Epidermal melanocyte (primary cell): ENCODE measurements around the gene ITPRID1.
"Not testable (repeated sequence)": the region's sequence is repeated elsewhere in the genome, so short reads cannot be mapped to it uniquely, and the experiment has no call there.

Experiments
- DNase-seq: peaks from one replicate; pipeline ENCODE4 v3.0.0; 2011; ENCODE audit warnings: low spot score; ENCODE audit not compliant: insufficient read length

The ITPRID1 gene

DNA sequence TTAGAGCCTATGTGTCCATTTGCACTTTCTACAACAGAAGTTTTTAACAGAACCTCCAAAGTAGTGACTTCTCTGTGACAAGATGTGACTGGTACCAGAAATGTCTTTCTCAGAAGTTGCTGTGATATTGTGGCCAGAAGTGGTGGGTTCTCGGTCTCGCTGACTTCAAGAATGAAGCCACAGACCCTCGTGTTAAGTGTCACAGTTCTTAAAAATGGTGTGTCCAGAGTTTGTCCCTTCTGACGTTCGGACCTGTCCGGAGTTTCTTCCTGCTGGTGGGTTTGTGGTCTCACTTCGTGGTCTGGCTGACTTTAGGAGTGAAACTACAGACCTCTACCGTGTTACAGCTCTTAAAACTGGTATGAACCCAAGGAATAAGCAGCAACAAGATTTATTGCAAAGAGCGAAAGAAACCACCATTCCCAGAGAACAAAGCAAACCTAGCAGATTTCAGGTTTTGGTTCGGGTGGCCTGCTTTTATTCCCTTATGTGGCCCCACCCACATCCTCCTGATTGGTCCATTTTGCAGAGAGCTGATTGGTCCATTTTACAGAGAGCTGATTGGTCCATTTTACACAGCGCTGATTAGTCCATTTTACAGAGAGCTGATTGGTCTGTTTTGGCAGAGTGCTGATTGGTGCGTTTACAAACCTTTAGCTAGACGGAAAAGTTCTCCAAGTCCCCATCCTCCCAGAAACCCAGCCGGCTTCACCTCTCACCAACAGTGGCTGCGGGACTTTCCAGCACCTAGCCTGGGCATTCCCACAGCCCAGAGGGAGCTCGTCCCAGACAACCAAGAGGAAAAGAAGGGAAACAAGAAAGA, 3.0 kb downstream of the ITPRID1 start:
- DNase-seq: no peak

DNA sequence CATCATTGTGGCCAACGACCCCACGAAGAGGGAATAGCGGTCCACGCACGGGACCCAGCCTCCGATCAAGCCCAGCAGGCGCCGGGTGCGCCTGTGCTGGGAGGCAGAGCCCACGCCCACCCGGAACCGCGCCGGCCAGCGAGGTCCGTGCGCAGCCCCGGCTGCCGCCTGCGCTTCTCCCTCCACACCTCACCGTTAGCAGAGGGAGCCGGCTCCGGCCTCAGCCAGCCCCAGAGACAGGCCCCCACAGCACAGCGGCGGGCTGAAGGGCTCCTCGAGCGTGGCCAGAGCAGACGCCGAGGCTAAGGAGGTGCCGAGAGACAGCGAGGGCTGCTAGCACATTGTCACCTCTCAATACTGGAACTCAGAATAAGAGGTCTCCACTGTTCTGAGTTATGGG, 3.6 kb downstream of the ITPRID1 start:
- DNase-seq: no peak

DNA sequence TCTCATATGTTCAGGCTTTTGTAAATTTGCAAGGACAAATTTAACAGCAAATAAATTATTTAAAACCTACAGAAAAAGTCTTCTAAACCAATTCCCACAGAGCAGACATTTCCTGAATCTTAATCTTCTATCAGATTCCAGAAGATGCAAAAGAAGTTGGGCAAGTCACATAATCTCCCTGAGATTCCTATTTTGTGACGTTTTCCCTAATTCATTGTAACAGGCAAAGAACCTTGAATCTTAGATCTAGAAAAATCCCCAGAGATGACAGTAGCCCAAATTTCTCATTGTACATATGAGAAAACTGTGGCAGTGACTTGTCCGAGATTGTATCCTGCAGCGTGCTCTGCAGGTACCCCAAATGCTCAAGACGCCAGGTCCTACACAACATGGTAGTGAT, 4.9 kb downstream of the ITPRID1 start:
- DNase-seq: no peak

DNA sequence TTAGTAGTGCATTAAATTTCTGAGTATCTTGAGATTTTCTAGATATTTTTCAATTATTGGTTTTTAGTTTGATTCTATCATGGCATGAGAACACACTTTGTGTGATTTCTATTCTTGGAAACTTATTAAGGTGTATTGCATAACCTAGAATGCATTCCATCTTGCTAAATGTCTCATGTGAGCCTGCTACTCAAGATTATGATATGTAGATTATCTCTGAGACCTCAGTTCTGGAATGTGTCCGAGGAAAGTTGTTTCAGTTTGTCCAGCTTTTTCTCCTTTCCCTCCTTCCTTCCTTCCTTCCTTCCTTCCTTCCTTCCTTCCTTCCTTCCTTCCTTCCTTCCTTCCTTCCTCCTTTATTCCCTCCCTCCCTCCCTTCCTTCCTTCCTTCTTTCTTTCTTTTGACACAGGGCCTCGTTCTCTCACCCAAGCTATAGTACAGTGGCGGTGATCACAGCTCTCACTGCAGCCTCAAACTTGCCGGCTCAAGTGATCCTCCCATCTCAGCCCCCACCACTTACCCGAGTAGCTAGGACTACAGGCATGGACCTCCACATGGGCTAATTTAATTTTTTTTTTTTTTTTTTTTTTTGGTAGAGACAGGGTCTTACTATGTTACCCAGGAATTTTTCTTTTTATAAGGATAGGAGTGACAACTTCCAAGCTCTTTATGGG, 7.6 kb downstream of the ITPRID1 start:
- no peak for DNase-seq

DNA sequence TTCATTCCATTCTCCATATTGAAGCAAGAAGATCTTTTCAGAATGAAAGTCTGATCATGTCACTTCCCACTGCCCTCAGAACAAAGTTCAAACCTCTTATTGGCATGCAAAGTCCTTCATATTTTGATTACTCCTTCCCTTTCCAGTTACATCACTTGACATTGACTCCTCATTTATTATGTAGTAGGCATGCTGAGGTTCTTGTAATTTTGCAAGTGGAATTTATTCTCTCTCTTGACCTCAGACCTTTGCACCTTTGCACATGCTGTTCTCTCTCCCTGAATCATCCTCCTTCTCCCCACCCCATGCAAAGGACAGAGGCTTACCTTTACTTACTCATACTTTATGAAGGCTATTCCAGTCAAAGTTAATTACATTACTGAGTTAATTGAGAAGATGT, 13.0 kb downstream of the ITPRID1 start:
- no peak for DNase-seq

- no peak for DNase-seq
Observed at GRCh38 chr7:31529103-31529502, 15.2 kb downstream of the ITPRID1 start.

DNA sequence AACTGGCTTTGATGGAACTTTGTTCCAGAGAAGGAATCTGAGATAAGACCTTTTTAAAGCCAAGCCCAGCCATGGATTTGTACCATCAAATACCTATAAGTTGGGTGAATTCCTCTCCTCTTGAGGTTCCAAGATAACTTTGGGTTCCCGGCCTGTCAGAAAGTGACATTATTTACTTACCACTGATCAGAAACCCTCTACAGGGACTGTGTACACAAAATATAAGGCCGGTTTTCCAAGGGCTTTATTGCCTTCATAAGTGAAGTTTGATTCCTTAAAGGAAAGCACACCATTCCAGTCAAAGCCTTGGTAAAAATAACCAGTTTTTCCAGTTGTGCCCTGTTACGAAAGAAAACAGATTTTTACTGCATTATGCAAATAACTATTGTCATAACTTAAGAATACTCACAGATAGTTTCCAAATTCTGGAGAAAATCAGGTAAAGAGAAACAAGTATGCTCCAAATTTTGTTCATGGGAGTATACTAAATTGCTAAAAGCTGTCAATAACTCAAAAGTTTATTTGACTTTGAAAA, 26.8 kb downstream of the ITPRID1 start:
- DNase-seq: not testable (repeated sequence)

GRCh38 chr7:31545549-31545948, 31.7 kb downstream of the ITPRID1 start:
- DNase-seq: no peak

DNA sequence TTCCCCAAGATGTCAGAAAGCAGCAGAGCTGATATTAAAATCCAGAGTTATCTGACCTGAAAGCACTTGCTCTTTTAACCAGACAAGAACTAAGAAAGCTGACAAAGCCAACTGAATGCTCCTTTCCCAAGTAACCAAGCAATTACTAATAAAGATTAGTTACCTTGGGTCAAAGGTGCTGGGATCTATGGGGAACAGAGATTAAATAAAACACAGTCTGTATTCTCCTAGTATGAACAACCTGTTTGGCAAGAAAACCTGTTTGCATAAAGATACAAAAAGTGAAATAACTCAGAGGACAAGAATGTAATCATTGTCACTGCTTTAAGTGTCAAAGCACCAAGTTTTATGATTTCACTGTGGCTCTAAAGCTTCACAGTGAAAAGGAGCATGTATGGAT, 35.7 kb downstream of the ITPRID1 start:
- DNase-seq: no peak

GRCh38 chr7:31550432-31550831, 36.5 kb downstream of the ITPRID1 start:
- DNase-seq: no peak

GRCh38 chr7:31553661-31554081, 39.8 kb downstream of the ITPRID1 start:
- DNase-seq: no peak

GRCh38 chr7:31562002-31562401, 48.1 kb downstream of the ITPRID1 start:
- DNase-seq: no peak

GRCh38 chr7:31563522-31563921, 49.6 kb downstream of the ITPRID1 start:
- no peak for DNase-seq

DNA sequence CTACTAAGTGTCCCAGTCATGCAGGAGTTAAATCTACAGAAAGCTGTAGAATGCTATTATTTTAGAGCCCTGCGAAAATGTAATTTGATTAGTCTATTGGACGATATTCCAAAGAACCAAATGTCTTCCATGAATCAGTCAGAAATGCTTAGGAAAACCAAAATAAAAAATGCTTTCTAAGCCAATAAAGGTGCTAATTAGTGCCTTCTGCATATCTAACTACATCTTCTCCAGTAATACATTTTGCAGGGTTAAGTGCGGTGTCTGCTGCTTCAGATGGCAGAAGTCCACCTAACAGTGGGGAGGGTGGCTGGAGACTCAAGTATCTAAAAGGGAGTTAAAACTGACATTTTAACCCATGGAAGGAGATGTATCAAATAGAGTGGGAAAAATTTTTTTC, 50.1 kb downstream of the ITPRID1 start:
- DNase-seq: no peak

DNA sequence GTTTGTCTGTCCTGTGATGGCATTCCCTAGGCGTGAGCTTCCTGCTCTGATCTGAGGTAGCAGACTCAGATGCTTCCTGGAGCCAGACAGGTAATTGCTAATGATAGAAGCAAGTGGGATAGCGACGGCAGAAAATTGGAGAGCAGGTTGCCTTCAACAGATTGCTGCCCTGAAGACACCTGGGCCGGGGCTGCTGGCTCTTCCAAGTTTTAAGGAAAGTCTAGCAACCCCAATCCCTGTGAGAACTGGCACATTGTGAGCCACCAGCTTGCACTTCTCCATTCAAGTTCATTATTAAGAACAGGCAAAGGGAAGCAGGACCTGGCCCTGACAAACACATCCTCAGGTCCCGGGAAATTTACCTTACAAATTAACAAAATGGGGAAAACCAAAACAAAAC, 50.8 kb downstream of the ITPRID1 start:
- DNase-seq: no peak

DNA sequence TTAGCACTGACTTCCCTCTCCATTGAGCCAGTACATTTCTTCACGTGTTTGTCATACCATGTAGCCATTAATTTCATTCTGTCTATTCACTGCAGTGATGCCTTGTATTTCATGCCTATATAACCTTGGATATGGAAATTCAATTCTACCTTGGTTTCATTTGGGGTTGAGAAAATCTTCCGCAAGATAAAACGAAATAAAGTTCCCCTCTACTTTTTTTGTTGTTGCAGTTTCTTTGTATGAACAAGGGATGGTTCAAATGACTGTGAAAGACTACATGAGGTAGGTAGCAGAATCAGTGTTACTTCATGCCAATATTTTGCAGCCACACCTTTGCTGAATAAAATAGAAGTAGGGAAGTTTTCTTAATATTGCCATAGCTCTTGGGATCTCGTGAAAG, 55.6 kb downstream of the ITPRID1 start:
- no peak for DNase-seq

DNA sequence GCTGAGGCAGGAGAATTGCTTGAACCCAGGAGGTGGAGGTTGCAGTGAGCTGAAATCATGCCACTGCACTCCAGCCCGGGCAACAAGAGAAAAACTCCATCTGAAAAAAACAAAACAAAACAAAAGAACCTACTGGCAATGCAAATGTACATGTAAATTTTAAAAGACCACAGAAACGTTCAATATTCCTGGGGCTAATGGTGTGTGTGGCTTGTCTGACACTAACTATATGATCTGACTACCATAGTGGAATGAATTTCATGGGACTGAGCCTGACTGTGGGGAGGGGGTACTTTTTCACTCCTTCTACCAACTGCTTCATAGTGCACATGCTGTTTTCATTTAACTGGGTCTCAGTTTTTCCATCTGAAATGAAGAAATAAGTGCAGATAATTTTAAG, 69.6 kb downstream of the ITPRID1 start:
- no peak for DNase-seq

- no peak for DNase-seq
Observed at GRCh38 chr7:31583942-31584341, 70.1 kb downstream of the ITPRID1 start.

DNA sequence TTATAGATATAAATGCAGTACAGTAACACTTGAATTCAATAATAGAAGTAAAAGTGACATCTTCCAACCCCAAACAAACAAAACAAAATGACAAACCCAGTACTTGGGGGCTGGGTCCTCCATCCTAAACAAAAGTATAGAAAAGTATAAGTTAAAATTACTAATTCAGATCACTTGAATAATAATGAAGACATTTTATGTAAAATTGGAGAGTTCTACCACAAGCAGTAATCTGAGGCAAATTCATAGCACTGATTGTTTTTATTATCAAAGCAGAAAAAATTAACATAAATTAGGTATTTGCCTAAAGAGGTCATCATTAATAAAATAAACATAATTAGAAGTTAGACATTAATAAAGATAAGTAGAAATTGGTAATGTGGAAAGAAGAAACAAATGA, 81.5 kb downstream of the ITPRID1 start:
- DNase-seq: no peak

- no peak for DNase-seq
Observed at GRCh38 chr7:31602041-31602625, 88.2 kb downstream of the ITPRID1 start.

DNA sequence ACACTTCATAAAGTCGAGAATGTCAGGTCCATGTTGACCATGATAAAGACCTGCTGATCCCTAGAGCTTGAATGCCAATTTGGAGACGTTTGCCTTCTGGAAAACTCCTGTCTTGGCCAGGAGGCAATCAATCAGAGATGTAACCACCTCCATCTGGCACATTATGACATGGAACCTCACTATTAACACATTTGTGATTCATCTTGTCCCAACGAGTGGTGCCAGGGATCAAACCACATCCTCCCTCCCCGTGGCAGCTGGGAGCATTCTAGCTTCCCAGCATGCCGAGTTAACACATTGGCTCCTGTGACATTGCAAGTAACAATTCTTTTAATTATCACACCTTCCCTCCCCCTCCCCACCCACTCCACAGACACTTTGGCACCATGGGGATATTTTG, 89.2 kb downstream of the ITPRID1 start:
- no peak for DNase-seq

- DNase-seq: no peak
Observed at GRCh38 chr7:31613604-31614003, 99.7 kb downstream of the ITPRID1 start.
